HG02840 (cell line): ENCODE measurements around the gene AGBL4.

Experiments used
- ATAC-seq: cut with Tn5 transposase; IDR thresholded peaks from one replicate; pipeline ENCODE4 v1.9.1; 2021; ENCODE audit warnings: mild to moderate bottlenecking, moderate library complexity, moderate number of reproducible peaks; ENCODE audit not compliant: unreplicated experiment, low FRiP score

AGBL4 gene

DNA sequence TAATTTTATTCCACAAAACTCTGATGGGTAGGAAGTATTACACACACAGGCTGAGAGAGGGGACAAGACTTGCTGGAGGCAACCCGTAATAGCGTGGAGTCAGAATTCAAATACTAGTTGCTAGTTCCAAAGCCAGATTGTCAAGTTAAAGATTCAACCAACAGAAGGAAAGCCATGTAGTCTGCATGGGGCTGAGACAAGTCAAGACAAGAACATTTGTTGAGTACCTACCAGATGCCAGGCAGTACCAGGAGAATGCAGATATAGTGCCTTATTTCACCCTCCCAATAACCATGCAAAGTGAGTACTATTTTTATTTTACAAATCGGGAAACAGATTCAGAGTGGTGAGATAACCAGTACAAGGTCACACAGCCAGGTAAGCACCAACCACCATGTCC, 1441.3 kb downstream of the AGBL4 start:
- no peak for ATAC-seq

DNA sequence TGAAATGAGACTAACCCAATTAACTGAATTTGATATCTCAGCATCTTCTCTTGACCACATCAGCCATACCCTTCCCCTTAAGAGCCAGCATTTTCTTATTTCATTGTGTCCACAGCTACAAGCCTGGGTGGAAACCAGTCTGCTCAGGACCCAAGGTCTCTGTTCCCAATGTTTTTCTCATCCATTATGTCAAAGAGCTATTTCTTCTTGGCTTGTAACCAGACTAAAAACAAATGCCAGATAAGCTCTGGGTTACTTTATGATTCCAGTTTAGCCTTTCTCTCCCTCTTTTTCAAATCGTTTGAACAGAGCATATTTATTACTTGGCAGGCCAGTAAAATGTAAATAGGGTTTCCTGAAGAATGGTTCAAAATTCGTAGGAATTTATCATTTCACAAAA, 1442.5 kb downstream of the AGBL4 start:
- no peak for ATAC-seq

DNA sequence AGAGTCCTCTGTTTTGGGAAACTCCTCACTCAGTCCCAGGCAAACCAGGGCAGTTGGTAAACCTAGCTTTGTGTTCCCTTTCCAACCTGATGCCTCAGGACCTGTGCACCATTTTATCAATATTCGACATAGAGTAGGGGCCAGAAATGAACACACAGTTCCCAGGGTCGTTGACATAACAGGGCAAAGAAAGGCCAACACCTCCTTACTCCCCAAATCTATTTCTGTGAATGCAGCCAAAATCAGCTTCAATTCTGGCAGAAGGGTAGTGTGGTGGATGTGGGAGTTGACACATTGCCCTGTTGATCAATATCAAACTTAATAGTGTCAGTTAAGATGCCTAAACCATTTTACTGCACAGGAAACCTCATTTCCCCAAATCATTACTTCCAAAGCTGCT, 1447.2 kb downstream of the AGBL4 start:
- ATAC-seq: no peak

DNA sequence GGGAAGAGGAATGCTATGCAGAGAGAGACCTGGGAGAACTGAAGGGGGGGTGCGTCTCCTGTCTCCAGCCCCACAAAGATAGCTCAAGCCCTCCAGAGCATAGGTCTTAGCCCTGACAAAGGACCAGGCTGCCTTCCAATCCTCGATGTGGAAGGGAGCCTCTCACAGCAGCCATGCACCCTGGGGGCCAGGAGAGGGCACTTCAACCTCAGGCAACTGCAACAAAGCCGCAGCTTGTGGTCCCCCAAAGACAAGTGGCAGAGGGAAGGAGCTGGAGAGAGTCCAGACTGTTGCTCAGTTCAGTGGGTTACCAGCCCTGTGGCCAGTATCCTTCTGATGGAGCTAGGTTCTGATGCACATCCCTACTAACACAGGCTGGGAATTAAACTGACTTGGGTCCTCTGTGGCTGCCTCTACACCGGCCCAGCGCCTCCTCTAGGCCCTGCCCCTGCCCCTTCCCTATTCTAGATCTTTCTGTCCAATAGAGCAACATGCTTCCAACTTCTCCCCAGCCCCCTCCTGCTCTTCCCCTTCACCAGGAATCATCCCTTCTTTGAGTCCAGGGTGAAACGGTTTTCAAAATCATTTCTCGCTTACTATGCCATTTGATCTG, 1451.0 kb downstream of the AGBL4 start:
- ATAC-seq: no peak

DNA sequence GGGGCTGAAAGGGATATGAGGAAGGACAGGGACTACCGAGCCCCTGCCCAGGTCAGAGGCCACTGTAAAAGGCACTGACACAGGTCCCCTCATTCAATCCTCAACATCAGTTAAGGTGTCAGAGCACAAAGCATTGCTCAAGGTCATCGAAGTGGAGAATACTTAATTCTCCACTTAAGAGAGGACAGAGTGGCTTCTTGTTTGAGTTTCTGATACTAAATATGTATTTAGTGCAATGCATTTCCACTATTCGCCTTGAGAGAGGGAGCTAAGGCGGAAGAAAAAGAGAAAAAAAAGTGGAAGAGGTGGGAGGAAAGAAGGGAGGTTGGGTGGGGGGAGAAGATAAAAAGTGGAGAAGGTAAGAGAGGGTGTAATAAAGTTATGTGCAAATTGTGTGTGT, 1451.6 kb downstream of the AGBL4 start:
- no peak for ATAC-seq

DNA sequence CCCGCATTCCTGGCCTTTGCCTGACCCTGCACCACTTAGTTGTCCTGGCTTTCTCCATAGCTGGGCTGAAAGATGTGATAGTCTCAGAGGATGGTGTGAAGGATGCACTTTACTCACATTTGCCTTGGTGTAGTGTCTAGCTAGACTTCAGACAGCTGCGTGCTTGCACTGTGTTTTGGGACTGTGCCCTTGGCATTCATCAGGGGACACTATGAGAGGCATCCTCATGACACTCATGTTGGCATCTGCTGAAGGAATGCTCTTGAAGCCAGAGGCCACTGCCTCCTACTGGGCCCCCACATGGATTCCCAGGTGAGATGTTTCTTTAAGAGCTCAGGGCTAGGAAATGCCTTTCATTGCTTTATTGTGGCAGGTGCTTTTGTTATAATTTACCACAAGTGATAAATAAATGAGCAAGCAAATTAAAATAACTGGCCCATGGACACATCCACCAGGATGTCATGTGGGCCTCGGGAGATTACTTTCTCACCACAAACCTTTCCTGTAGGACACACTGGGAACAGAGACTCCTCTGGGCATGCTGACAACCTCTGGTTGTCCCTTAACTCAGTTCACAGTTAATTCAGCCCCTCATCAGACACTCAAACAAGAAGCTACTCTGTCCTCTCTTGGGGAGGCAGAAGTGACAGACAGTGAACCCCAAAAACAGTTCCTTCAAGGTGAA, 1452.3 kb downstream of the AGBL4 start:
- ATAC-seq: no peak

DNA sequence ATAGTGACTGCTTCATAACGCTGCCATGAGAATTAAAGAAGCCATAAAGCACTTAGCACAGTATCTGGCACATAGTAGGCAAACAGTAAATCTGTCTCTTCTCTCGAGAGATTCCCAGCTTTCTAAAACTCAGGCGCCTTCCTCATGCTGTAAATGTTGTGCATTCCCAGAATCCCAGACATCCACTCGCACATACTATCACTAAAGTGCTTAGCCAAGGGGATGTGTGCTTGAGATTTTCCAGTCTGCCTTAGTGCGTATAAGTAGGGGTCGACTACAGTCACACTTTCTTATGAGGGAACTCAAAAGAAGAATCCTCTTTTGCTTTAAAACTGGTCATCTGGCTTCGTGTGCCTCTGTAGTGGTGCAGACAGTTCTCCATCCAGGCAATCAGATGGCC, 1453.2 kb downstream of the AGBL4 start:
- ATAC-seq: no peak

DNA sequence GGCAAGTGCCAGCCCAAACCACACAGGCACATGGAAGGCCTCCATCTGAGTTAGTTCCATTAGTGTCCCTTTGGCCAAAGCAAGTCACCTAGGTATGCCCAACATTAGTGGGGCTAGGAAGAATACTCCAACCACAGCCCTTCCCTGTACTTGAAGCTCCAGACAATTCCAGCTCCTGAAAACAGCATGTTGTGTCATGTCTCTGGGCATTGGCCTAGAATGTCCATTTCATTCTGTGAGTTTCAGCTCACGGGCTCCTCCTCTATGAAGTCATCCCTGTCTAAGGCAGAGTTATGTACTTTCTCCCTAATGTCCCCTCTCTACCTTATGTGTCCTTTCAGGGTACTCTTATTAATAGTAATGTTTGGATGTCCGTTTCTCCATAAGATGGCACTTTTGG, 1455.3 kb downstream of the AGBL4 start:
- no peak for ATAC-seq

DNA sequence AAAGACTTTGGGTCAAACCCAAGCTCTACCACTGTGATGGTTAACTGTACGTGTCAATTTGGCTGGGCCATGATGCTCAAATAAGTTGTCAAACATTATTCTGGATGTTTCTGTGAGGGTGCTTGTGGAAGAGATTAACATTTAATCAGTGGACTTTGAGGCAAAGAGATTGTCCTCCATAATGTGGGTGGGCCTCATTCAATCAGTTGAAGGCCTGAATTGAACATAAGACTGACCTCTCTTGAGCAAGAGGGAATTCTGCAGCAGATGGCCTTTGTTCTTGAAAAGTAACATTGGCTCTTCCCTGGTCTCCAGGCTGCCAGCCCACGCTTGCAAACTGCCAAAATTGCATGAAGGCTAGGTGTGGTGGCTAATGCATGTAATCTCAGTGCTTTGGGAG, 1457.3 kb downstream of the AGBL4 start:
- ATAC-seq: no peak

DNA sequence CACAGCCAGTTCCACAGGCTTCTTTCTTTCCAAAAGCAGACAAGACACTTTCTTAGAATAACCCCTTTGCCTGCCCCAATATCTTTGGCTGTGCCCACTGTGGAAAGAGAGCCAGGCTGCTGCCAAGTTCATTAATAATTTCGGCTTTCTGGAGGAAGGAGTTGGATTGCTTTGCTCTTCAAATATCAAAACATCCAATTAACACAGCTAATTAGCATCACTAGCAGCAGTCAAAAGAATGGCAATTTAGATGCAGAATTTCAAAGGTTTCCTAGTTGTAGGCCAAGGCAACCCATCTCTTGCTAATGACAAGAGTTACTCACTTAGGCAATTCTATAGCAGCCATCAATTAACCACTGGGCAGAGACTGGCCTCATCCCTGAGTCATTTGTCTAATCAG, 1460.7 kb downstream of the AGBL4 start:
- no peak for ATAC-seq

DNA sequence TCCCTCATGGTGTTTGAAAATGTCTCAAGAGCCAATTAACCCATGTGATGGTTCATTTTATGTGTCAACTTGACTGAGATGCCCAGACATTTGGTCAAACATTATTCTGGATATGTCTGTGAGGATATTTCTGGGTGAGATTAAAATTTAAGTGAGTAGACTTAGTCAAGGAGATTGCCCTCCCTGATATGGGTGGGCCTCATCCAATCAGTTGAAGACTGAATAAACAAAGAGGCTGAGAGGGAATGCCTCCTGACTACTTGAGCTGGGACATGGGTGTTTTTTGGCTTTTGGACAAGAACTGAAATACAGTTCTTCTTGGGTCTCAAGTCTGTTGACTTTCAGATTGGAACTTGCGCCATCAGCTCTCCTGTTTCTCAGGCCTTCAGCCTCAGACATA, 1462.3 kb downstream of the AGBL4 start:
- no peak for ATAC-seq

DNA sequence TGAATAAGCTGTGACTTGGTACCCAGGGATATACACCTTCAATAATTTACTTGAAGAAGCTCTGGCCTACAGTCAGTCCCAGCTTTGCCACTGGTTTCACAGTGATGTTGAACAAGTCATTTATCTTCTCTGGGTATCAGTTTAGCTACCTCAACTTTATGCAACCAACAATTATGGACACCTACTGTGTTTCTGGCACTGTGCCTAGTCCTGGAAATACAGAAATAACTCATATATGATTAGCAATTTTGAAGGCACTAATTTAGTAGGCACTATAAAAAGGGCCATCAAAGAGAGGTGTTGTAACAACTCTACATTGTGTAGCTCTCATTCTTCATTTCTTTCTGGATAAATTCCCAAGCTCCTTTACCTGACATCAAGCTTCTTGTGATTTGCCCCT, 1463.2 kb downstream of the AGBL4 start:
- ATAC-seq: no peak

DNA sequence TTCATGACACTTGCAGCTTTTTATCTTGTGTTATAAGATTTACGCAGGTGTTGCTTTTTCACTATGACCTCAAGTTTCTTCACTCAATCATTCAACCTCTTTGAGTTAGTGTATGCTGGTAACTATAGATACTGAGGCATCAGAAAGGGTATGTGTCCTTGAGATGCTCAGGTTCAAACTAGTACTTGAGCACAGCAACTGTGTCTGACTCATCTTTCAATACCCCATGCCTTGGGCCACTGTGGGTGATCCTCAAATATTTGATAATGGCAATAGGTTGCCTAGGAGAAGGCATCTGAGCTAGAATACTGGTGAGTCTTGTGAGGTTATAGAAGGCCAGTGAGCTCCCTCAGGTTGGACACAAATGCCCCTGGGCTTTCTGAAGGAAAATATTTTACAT, 1463.6 kb downstream of the AGBL4 start:
- no peak for ATAC-seq

DNA sequence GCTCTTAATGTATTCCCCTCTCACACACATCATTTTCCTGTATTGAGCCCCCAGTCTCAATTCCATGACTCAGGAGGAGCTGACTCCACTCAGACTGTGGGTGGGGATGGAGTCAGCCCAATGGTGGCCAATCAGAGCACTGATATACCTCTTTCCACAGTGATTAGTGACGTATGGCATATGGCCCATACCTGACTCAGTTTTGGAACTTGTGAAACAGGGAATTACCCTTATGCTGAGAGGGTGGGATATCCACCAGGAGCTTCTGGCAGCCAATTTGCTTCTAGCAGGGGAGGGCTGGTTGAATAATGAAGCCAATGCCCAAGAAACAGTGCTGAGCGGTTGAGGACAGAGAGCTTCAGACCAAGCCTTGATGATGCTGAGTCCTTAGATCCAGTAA, 1465.4 kb downstream of the AGBL4 start:
- no peak for ATAC-seq

DNA sequence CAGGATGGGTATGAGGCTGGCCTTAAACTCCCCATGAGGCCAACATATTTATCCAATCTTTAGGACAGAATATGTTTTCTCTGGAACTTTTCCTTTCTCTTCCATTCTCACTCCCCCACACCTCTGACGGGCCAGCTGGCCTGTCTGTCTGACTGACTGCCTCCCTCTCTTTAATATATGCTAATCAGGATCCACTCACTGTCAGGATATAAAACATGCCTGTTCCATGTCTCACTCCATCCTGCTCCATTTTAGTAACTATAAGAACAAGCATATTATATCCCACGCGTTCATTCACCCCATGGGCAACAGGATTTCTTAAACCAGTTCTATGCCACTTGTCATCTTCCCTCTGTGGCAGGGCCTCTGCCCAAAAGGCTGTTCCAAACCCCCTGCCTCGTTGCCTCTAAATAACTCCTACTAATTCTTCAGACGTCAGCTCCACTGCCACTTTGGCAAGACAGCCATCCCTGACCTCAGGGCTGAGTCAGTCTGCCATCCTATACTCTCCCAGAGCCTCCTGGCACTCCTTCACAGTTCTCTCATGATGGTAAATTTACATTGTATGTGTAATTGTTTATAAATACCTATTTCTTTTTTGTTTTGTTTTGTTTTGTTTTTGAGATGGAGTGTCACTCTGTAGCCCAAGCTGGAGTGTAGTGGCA, 1467.4 kb downstream of the AGBL4 start:
- no peak for ATAC-seq

DNA sequence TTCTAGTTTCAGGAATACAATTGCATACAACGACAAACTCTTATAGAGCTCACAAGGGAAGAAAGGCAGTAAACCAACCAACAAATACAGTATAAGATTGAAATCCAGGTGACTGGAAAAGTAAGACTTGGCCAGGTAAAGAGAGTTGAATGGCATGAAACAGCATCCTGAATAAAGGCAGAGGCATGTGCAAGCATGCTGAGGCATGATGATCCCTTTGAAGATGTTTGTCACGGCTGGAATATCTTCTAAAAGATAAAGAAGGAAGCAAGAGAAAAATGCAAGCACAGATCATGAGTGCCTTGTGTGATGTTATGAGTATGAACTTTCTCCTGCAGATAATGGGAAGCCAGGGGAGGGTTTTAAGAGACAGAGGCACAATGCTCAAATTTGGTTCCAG, 1468.5 kb downstream of the AGBL4 start:
- ATAC-seq: no peak

DNA sequence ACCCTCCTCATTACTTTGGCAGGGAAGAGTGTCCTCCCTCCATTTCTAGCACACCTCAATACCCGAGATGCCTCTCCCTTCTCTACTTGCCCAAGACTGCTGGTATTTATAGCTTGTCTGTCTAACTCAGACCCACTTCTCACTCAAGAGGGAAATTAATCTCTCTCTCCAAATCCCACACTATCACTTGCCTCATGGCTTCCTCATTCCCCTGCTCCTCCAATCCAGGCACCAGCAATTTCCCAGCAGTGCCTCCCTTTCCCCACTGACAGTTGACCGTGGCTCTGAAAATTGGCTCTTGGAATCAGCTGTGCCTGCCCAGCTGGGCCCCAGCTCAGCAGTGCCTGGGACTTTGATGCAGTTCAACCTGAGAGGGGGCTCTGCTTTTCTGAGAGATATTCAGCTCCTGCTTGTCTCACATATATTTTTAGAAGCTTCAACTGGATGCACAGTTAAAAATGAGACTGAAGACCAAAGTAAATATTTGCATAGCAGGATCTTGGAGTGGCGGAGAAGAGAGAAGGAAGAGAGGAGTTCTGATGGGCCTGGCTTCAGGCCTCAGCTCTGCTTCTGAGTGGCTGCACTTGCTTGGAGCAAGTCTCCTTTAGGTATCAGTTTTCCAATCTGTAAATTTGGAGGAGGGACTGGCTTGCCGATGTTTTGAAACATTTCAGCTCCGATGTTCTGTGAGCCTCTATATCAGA, 1470.7 kb downstream of the AGBL4 start:
- no peak for ATAC-seq

DNA sequence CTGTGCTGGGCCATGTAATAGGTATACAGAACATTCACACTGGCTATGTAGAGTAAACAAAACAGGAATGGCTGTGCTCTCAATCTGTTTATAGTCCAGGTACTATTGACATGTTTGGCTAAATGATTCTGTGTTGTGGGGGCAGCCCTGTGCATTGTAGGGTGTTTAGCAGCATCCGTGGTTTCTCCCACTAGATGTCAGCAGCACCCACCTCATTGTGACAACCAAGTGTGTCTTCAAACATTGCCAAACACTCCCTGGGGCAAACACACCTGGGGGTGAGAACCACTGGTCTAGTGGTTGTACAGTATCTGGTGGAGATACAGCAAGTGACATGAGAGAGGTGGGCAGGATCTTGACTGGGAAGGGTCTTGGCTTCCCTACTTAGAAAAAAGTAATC, 1471.3 kb downstream of the AGBL4 start:
- ATAC-seq: no peak

DNA sequence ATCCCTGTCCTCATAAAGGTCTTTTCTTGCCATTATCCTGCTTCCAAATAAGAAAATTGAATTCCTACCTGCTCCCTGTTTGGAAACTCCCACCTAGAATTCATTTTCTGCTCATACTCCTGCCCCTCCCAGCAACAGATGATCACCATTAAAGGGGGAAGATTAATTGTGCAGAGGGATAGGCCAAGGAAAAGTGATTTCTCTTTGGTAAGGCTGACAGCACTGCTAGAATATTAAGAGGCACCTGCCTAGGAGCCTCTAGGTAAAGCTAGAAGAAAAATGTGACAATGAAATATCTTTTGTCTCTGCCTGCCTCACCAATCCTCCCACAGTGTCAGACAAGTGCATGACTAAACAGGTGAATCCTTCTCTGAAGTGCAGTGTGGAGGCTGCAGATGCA, 1474.8 kb downstream of the AGBL4 start:
- ATAC-seq: no peak

DNA sequence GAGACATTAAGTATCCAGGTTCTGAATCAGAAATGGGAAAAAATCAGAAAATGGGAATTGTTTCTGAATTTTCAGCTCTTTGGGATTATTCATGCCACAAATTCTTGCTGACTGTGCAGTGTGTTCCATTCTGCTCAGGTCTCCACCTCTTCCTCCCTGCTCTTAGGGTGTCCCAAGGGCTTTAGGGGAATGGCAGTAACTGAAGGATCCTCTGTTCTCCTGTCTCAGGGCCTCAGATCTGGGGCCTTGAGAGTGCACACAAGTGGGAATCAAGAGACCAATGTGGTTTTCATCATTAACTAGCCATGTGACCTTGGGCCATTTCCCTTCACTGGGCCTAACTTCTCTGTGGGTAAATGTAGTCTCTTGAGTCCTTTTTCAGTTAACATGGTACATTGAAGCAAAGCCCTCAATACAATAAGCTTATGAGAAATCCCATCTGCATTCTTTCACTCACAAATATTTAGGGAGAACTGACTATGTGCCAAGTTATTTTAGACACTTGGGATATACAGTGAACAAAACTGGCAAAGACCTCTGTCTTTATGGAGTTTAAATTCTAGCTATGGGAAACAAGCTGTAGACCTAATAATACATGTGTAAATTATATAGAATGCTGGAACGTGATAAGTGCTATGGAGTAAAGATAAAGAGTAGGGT, 1476.1 kb downstream of the AGBL4 start:
- ATAC-seq: no peak

DNA sequence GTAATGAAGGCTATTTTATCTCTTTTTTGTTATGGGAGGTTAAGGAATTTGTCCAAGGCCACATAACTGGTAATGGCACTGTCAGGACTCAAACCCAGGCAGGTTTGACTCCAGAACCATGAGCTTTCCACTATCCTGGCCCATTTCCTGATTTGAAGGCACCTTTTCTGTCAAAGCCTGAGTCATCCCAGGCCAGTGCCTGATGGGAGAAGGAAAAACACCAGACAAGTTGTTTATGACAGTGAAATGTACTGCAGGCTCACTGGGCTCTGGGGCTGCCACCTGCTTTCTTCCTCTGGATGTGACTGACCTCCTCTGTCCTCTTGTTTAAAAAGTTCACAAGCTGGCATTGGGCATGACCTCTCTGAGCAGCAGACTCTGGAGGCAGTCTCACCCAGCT, 1479.9 kb downstream of the AGBL4 start:
- ATAC-seq: no peak
